Breast epithelium (tissue), 4 donors: Measurements from ENCODE around the gene USP46. TPM values are rescaled to one million over a fixed set of nuclear protein-coding genes. Genes with fewer than 3 reads are reported as not detected.

Source experiments
- DNase-seq, 2 donors: peaks; one replicate each; pipeline ENCODE4 v3.0.0-alpha.2; 2019; ENCODE audit warnings: low spot score in 2 of 2
- H3K27ac ChIP-seq, 2 donors: fragments of 200-600 bp; sonication (generic) in 1 of 2; one replicate each; pipeline ENCODE4 v1.5.1; 2016 to 2019; ENCODE audit warnings: mild to moderate bottlenecking in 1 of 2
- H3K27me3 ChIP-seq, 2 donors: fragments of 200-600 bp; sonication (generic) in 1 of 2; one replicate each; pipeline versions ENCODE4 v1.5.1 to v1.6.0; 2017 to 2019; ENCODE audit warnings: control low read depth in 1 of 2, mild to moderate bottlenecking in 1 of 2
- H3K36me3 ChIP-seq: fragments of 200-600 bp; one replicate; pipeline ENCODE4 v1.5.1; 2019
- H3K4me1 ChIP-seq, 2 donors: fragments of 200-600 bp; sonication (generic); one replicate each; pipeline ENCODE4 v1.5.1; 2016 to 2019; ENCODE audit warnings: control low read depth in 1 of 2
- H3K4me3 ChIP-seq, 3 donors: fragments of 200-600 bp; sonication (generic); 1 replicate in 2 of 3; 2 replicates in 1 of 3; pipeline ENCODE4 v1.5.1; 2016 to 2019; ENCODE audit warnings: mild to moderate bottlenecking in 3 of 3, moderate library complexity in 2 of 3
- H3K9me3 ChIP-seq, 2 donors: fragments of 200-600 bp; sonication (generic) in 1 of 2; one replicate each; pipeline ENCODE4 v1.5.1; 2016 to 2019; ENCODE audit warnings: control low read depth in 1 of 2
- POLR2A ChIP-seq: fragments of 450-650 bp; IDR thresholded peaks from one replicate; pipeline ENCODE4 v1.6.1; 2016; ENCODE audit warnings: antibody characterized with exemption, mild to moderate bottlenecking, moderate library complexity
- POLR2AphosphoS5 ChIP-seq, 3 donors: sonication (generic); formaldehyde crosslinking; IDR thresholded peaks; one replicate each; pipeline ENCODE4 v1.6.1; 2017; ENCODE audit warnings: antibody characterized with exemption in 3 of 3
- intact Hi-C: fragments of 100-400 bp; cut with DNase I; formaldehyde crosslinking; loops from one replicate; pipeline ENCODE4 v1.15.1; 2023; ENCODE audit warnings: low total_unique reads
- total RNA-seq, 3 donors: library from RNA; depleted of rRNA; stranded (reverse); fragments of >200 nt; gene quantifications; one replicate each; pipeline ENCODE4 v1.1.0, GENCODE V29; 2016
- TF ChIP-seq, protein P1 (sequence below), 3 donors: fragments of 450-650 bp; IDR thresholded peaks; one replicate each; pipeline ENCODE4 v1.5.1; 2016 to 2017; ENCODE audit warnings: antibody characterized with exemption in 3 of 3, mild to moderate bottlenecking in 3 of 3, moderate library complexity in 3 of 3

USP46 gene
- total RNA-seq, 3 donors from 2014 or later: 8.0 to 16.8 (median 14.1) TPM

DNA sequence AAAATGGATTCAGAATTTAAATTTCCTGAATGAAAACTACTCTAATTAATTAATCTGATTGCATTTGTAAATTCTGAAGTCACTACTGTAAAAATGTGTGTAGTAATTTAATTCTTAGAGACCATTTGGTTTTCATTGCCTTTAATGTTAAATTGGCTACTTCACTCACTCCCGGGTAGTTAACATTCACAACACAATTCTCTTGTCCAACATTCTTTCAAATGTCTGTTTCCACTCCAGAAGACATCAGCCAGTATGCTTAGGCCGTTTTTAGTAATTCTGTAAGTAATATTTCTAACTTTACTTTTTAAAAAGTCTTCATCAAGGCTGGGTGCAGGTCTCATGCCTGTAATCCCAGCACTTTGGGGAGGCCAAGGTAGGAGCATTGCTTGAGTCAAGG lies 21.3 kb upstream of the USP46 start:
- Histone ChIP-seq H3K27me3 (no peaks in the 10 kb centered on the region), H3K27ac (no peak overlapping the region), H3K36me3 (no peaks in the 10 kb centered on the region), H3K9me3 (no peaks in the 10 kb centered on the region), H3K4me1 (no peaks in the 10 kb centered on the region), H3K4me3 (no peak overlapping the region)
- no peak for DNase-seq
- intact Hi-C loops: no loop called here
- TF ChIP-seq, protein P1, sequence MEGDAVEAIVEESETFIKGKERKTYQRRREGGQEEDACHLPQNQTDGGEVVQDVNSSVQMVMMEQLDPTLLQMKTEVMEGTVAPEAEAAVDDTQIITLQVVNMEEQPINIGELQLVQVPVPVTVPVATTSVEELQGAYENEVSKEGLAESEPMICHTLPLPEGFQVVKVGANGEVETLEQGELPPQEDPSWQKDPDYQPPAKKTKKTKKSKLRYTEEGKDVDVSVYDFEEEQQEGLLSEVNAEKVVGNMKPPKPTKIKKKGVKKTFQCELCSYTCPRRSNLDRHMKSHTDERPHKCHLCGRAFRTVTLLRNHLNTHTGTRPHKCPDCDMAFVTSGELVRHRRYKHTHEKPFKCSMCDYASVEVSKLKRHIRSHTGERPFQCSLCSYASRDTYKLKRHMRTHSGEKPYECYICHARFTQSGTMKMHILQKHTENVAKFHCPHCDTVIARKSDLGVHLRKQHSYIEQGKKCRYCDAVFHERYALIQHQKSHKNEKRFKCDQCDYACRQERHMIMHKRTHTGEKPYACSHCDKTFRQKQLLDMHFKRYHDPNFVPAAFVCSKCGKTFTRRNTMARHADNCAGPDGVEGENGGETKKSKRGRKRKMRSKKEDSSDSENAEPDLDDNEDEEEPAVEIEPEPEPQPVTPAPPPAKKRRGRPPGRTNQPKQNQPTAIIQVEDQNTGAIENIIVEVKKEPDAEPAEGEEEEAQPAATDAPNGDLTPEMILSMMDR (IDR thresholded peaks at IDR 0.05): no peak
- TF ChIP-seq POLR2A: no peak
- no peak for TF ChIP-seq POLR2AphosphoS5 (IDR thresholded peaks at IDR 0.05)

DNA sequence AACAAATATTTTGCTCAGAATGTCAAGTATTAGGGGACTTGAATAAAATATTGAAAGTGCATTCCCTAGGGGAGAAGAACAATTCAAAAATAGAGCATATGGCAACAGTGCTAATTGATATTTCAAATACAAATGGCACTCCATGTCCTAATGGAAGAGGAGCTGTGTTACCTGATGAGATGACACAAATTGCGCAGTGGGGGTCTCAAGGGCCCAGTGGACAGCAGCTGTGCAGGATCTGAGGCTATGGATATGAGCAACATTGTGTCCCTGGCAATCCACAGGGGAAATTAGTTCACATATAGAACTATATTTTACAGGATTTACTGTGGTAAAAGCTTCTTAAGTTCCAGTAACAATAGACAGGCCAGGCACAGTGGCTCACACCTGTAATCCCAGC lies 17.4 kb upstream of the USP46 start:
- Histone ChIP-seq H3K36me3 (no peaks in the 10 kb centered on the region), H3K27me3 (no peaks in the 10 kb centered on the region), H3K9me3 (no peaks in the 10 kb centered on the region), H3K4me3 (no peak overlapping the region), H3K27ac (no peak overlapping the region), H3K4me1 (no peaks in the 10 kb centered on the region)
- intact Hi-C loops: no loop called here
- no peak for TF ChIP-seq POLR2AphosphoS5 (IDR thresholded peaks at IDR 0.05)
- no peak for TF ChIP-seq POLR2A
- TF ChIP-seq, protein P1 (IDR thresholded peaks at IDR 0.05): no peak
- DNase-seq: no peak

DNA sequence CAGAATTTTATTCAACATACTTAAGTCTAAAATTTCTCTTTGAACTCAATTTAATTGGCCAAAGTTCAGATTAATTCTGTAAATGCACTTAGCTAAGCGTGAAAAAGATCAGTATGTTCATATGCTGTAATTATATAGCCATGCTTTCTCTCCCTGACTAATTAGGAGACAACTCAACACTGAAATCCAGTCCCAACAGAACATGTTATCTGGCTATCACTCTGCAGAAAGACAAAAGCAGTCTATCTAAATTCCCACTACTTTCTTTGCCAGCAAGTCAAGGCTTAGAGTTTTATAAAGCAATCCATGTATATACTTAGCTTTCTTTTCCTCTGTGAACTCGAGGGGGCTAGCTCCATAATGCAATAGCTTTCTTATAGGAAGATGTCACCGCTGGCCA lies 16.0 kb upstream of the USP46 start:
- no peak overlapping the region for H3K27ac ChIP-seq
- no peaks in the 10 kb centered on the region for H3K9me3 ChIP-seq
- no peaks in the 10 kb centered on the region for H3K4me1 ChIP-seq
- intact Hi-C loops: no loop called here
- H3K36me3 ChIP-seq: no peaks in the 10 kb centered on the region
- TF ChIP-seq POLR2A (no peak), POLR2AphosphoS5 (IDR thresholded peaks at IDR 0.05) (no peak)
- TF ChIP-seq, protein P1 (IDR thresholded peaks at IDR 0.05): no peak
- no peaks in the 10 kb centered on the region for H3K27me3 ChIP-seq
- no peak overlapping the region for H3K4me3 ChIP-seq
- no peak for DNase-seq

DNA sequence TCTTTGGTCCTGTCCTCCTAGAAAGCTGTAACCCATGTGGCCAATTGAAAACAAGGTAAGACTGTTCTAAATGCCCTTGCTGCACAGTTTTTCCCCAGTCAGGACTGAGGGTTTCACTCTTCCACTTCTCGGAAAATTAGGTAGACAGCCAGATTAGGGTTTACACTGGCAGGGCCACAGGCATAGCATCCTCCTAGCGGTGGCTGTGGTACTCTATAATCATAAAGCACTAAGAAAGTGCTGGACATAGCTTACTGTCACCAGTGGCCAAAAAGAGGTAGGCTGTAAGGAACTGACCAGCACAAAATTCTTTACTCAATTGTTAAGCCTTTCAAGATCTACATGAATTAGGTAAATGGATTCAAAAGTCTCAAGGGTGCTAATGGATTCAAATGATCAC lies 11.6 kb upstream of the USP46 start:
- no peaks in the 10 kb centered on the region for H3K27me3 ChIP-seq
- no peak for DNase-seq
- TF ChIP-seq, protein P1 (IDR thresholded peaks at IDR 0.05): no peak
- TF ChIP-seq POLR2AphosphoS5 (IDR thresholded peaks at IDR 0.05): no peak
- TF ChIP-seq POLR2A: no peak
- no peak overlapping the region for H3K4me3 ChIP-seq
- no peaks in the 10 kb centered on the region for H3K9me3 ChIP-seq
- intact Hi-C loops: no loop called here
- no peak overlapping the region for H3K27ac ChIP-seq
- H3K36me3 ChIP-seq: no peaks in the 10 kb centered on the region
- no peaks in the 10 kb centered on the region for H3K4me1 ChIP-seq

DNA sequence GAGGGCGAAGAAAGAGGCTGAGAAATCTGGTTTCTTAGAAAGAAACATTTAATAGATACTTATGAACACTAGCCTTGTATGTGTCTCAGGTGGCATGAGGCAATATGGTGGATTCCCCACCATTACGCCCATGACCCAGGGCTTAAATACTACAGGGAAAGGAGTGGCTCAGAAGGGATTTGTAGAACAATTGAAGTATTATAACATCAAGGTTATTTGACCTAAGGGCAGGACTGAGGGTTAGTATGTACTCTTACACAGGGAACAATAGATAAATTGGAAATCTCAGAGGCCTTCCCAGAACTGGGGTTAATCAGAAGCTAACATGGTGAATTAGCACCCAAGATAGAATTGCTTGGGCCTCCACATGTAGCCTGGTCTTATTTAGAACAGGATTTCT lies 11.0 kb upstream of the USP46 start:
- Histone ChIP-seq H3K27me3 (no peaks in the 10 kb centered on the region), H3K4me3 (no peak overlapping the region), H3K27ac (no peak overlapping the region), H3K36me3 (no peaks in the 10 kb centered on the region), H3K9me3 (no peaks in the 10 kb centered on the region), H3K4me1 (no peaks in the 10 kb centered on the region)
- TF ChIP-seq POLR2A: no peak
- TF ChIP-seq, protein P1 (IDR thresholded peaks at IDR 0.05): no peak
- no peak for TF ChIP-seq POLR2AphosphoS5 (IDR thresholded peaks at IDR 0.05)
- intact Hi-C loops: no loop called here
- DNase-seq: no peak
